Stimulated activated CD8-positive, alpha-beta memory T cell treated with anti-CD3 and anti-CD28 coated beads, Interleukin-4, amount 100 ng/mL, for 24 hours (primary cell): ENCODE results near the gene TMPRSS11F.
"Not testable (repeated sequence)": the region's sequence is repeated elsewhere in the genome, so short reads cannot be mapped to it uniquely, and the experiment has no call there.

ENCODE experiments used
- DNase-seq: peaks from one replicate; pipeline ENCODE4 v3.0.0-alpha.2; 2020; ENCODE audit warnings: low read depth

Gene TMPRSS11F

DNA sequence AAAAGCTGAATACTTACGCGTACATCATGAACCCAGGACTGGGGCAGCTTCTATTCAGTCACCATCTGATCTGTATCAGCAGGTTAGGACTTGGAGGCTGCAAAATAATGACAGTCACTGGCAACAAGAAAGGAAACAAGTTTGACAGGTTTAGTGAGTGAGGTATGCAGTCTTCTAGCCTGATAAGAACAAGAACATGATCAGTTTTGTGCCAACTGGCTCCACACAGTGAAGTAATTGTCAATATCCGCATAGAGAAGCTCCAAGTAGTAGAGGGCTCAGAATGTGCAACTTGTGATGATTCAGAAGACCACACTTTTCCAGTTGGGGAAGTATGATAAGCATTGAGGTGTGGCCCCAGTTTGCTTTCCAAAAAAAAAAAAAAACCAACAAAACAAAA, at the start of gene TMPRSS11F:
Gene TMPRSS11F, minus strand, starts transcription at position 77 of the 400 bp plus-strand sequence. Its CDS starts 49 bp downstream, at position 28.
- no peak for DNase-seq

DNA sequence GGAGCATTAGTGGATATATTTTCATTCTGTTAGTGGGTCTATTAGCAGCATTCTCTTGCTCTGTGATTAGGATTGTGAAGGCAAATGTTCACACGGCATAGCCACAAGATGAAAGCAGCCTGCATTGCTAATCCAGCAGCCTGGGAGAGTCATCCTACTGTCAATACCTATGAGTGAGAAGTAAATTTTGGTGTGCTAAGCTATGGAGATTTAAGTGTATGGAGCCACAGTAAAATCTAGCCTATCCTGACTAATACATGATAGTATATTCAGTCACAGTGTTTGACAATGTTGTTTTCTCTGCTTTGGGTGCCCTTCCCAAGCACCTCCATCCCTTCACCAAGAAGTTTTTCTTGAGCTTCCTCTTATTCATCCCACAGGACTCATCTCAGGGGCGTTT, 47.2 kb upstream of the TMPRSS11F start:
- no peak for DNase-seq

GRCh38 chr4:68176500-68176899, 46.8 kb upstream of the TMPRSS11F start:
- no peak for DNase-seq

DNA sequence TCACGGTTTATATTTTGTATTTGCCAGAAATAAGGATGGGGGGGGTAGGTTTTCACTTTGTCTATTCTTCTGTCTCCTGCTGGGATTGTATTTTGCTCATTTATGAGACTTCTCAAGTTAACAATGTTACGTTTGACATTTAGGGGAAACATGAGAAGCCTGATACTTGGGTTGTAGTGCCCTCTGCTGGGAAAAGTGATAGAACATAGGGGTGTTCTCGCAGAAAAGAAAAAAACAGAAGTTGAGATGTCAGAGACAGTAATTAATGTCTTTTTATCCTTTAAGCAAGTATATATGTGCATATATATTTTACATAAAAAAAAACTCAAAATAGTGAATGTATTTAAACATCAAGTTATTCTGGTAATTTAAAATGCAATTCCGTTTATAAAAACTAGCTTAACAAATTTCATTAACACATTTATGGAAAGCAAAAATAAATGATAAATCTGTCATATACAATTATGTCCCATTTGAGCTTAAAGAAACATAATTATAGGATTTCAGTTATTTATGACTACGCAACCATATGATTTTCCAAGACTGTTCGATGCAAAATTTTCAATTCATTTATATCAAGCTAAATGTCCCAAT, 46.0 kb upstream of the TMPRSS11F start:
- no peak for DNase-seq

DNA sequence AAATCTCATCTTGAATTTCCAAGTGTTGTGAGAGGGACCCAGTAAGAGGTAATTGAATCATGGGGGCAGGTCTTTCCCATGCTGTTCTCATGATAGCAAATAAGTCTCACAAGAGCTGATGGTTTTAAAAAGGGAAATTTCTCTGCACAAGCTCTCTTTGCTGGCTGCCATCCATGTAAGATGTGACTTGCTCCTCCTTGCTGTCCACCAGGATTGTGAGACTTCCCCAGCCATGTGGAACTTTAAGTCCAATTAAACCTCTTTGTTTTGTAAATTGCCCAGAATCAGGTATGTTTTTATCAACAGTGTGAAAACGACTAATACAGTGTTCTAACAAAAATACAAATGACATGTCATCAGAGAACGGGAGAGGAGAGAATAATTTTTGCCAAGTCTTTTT, 44.7 kb upstream of the TMPRSS11F start:
- DNase-seq, result not testable (repeated sequence)

GRCh38 chr4:68172147-68172546, 42.5 kb upstream of the TMPRSS11F start:
- DNase-seq, result not testable (repeated sequence)

DNA sequence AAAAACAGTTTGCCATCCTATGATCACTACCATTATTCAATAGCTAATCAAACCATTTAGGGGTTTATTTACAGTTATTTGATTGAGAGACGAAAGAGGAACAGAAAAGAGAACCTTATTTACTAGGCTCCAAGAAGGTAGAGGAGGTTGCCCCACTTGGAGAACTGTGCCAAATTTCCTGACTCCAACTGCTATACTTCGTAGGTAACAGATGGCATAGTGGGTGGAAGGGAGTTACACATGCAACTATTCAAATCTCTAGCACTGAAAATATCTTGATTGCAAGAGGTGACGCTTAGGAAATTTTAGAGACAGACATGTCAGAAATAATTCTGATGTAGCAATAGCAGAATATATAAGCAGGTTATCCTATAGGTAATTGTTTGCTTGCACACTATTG, 38.0 kb upstream of the TMPRSS11F start:
- DNase-seq, result no peak

GRCh38 chr4:68167166-68167565, 37.5 kb upstream of the TMPRSS11F start:
- DNase-seq, result no peak

- no peak for DNase-seq
Measured at GRCh38 chr4:68163754-68164153, 34.1 kb upstream of the TMPRSS11F start.

- DNase-seq, result no peak
Measured at GRCh38 chr4:68162196-68162595, 32.5 kb upstream of the TMPRSS11F start.

- DNase-seq, result no peak
Measured at GRCh38 chr4:68152411-68152810, 22.7 kb upstream of the TMPRSS11F start.

- no peak for DNase-seq
Measured at GRCh38 chr4:68148800-68149685, 19.4 kb upstream of the TMPRSS11F start.

DNA sequence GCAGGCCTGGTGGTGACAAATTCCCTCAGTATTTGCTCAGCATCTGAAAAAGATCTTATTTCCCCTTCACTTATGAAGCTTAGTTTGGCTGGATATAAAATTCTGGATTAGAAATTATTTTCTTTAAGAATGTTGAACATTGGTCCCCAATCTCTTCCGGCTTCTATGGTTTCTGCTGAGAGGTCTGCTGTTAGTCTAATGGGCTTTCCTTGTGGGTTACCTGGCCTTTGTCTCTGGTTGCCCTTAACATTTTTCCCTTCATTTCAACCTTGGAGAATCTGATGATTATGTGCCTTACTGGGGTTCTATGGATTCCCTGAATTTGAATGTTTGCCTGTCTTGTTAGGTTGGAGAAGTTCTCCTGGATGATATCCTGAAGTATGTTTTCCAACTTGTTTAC, 17.4 kb upstream of the TMPRSS11F start:
- DNase-seq, result no peak

GRCh38 chr4:68145261-68145660, 15.6 kb upstream of the TMPRSS11F start:
- DNase-seq, result no peak

DNA sequence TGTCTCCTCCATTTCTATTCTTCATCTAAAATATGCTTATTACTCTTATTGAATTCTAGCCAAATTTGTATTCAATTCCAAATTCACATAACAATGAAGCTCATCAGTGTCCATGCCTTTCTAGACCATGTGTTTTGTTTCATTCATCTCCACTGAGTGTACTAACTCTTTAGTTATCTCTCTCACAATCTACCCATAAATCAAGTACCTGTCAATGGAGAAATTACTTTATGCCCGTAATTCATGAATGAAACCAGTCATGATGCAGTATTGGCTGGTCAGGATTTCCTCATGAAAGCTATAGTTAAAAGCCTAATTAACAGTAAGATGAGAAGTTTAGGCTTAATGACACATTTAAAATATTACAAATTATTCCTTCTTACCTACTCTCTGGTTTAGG, 12.2 kb upstream of the TMPRSS11F start:
- DNase-seq, result no peak

GRCh38 chr4:68132342-68132741, 2.7 kb upstream of the TMPRSS11F start:
- DNase-seq, result no peak

DNA sequence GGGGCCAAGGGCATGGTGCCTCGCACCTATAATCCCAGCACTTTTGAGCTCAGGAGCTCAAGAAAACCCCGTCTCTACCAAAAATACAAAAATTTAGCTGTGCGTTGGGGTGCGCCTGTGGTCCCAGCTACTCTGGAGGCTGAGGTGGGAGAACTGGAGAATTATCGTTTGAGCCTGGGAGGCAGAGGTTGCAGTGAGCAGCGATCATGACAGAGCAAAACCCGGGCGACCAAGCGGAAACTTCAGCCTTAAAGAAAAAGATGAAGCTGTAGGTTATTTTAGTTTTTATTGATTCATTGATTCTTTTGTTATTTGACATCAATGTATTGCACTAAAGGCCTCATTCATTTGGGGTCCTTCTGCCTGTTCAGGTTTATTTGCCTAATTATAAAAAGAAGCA, 5.4 kb downstream of the TMPRSS11F start:
- DNase-seq, result no peak

DNA sequence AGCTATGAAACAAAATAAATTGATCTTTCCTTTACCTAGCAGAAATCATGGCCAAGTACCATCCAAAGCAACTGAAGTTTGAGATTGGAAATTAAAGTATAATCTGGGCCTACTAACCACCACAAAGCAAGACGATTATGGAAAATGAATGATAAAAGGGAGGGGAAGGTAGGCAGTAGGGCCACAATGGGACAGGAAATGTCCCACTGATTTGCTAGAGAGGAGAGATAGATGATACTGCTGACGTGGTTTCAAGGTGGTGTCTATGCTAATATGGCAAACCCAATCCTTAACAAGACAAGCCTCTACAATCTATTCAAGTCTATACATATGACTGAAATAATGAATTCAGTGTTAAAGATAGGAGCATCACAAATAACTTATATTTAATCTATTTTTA, 6.1 kb downstream of the TMPRSS11F start:
- no peak for DNase-seq

DNA sequence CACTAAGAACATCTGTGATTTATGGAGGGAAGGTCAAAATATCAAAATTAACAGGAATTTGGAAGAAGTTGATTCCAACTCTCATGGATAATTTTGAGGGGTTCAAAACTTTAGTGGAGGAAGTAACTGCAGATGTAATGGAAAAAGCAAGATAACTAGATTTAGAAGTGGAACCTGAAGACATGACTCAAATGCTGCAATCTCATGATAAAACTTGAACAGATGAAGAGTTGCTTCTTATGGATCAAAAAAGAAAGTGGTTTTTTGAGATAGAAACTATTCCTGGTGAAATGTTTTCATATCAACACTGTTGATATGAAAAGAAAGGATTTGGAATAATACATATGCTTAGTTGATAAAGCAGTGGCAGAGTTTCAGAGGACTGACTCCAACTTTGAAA, 9.7 kb downstream of the TMPRSS11F start:
- no peak for DNase-seq

GRCh38 chr4:68110441-68110840, 19.2 kb downstream of the TMPRSS11F start:
- DNase-seq, result no peak

- no peak for DNase-seq
Measured at GRCh38 chr4:68109868-68110267, 19.8 kb downstream of the TMPRSS11F start.

- no peak for DNase-seq
Measured at GRCh38 chr4:68082758-68083157, 46.9 kb downstream of the TMPRSS11F start.

DNA sequence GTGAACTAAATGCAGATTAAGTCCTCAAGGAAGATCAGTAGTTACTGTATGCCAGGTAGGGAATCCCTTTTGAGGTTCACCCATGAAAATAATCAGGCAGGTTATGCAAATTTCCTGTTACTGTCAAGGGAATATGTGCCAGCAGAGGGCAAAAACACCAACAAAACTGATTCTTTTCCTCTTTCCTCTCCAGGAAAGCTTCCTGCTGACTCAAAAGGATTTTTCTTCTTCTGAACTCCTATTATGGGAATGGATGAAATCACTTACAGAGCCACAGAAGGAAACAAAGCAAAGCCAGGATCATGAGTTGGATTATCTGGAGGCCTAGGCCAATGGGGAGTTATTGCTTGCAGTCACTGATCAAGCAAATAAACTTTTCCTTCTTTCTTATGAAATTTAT, 49.7 kb downstream of the TMPRSS11F start:
- no peak for DNase-seq

- DNase-seq, result no peak
Measured at GRCh38 chr4:68077737-68078136, 51.9 kb downstream of the TMPRSS11F start.
